Uterus (tissue), 2 donors: ENCODE measurements around the gene ENPP3.

Experiments used
- CTCF ChIP-seq, 4 experiments: fragments of 200-600 bp in 2 of 4; fragments of 450-650 bp in 2 of 4; sonication (generic) in 2 of 4; IDR thresholded peaks; one replicate each; pipeline ENCODE4 v1.5.1; 2016 to 2019; ENCODE audit warnings: antibody characterized with exemption in 4 of 4, mild to moderate bottlenecking in 2 of 4, moderate library complexity in 1 of 4
- POLR2A ChIP-seq, 2 donors: fragments of 450-650 bp; IDR thresholded peaks; one replicate each; pipeline ENCODE4 v1.6.1; 2016; ENCODE audit warnings: antibody characterized with exemption in 2 of 2, mild to moderate bottlenecking in 1 of 2, moderate library complexity in 1 of 2

GRCh38 chr6:131663578-131664165 lies 26.6 kb downstream of the ENPP3 start:
- TF ChIP-seq CTCF (IDR thresholded peaks at IDR 0.05) (no peak), POLR2A (IDR thresholded peaks at IDR 0.05) (no peak)
